H1 (cell line): ENCODE results near the gene SV2B. TPM values are rescaled to one million over a fixed set of nuclear protein-coding genes. Genes with fewer than 3 reads are reported as not detected.
A peak's percentile ranks its signal among the peaks of the same experiment; 100 is the strongest.

Experiments used
- CTCF ChIA-PET: fragments of 300-600 bp; sonication (Branson Sonifier 250); formaldehyde crosslinking; loops from one replicate; lab custom pipeline; 2021; ENCODE audit not compliant: partially characterized antibody; lab: Charles Lee
- POLR2A ChIA-PET: fragments of 300-600 bp; sonication (Branson Sonifier 250); formaldehyde crosslinking; loops from one replicate; lab custom pipeline; 2021; ENCODE audit warnings: inconsistent platforms; ENCODE audit not compliant: partially characterized antibody; lab: Charles Lee
- DNase-seq, 2 experiments: peaks; one replicate each; pipeline versions ENCODE4 v3.0.0 to v3.0.0-alpha.2; 2010 to 2022; ENCODE audit warnings: low spot score in 2 of 2, low read depth in 1 of 2, mixed read lengths in 1 of 2
- FAIRE-seq: peaks from 2 replicates; lab custom pipeline; 2011; peaks lifted over from hg19 to GRCh38; lab: Jason Lieb, UNC
- H2AFZ ChIP-seq: 2 replicates; pipeline ENCODE4 v1.8.1; 2012; ENCODE audit warnings: low read length, inconsistent platforms
- H2AK5ac ChIP-seq: 2 replicates; pipeline ENCODE4 v1.6.1; 2013; ENCODE audit warnings: low read depth, low read length
- H2BK120ac ChIP-seq: replicated peaks from 2 replicates; pipeline ENCODE3; 2013; ENCODE audit warnings: low read depth, low read length, inconsistent platforms
- H2BK12ac ChIP-seq: 2 replicates; pipeline ENCODE4 v1.6.1; 2013; ENCODE audit warnings: low read depth, low read length
- H2BK15ac ChIP-seq: 2 replicates; pipeline ENCODE4 v1.6.1; 2013; ENCODE audit warnings: low read length
- H2BK20ac ChIP-seq: 2 replicates; pipeline ENCODE4 v1.6.1; 2013; ENCODE audit warnings: low read length
- H2BK5ac ChIP-seq: 2 replicates; pipeline ENCODE4 v1.6.1; 2013; ENCODE audit warnings: low read depth, low read length
- H3K14ac ChIP-seq: 2 replicates; pipeline ENCODE4 v1.6.1; 2013; ENCODE audit warnings: inconsistent platforms; ENCODE audit not compliant: insufficient read length
- H3K18ac ChIP-seq: 2 replicates; pipeline ENCODE4 v1.6.1; 2013; ENCODE audit warnings: low read length; ENCODE audit errors: extremely low read depth
- H3K23ac ChIP-seq: 2 replicates; pipeline ENCODE4 v1.6.1; 2013; ENCODE audit warnings: inconsistent platforms; ENCODE audit not compliant: insufficient read length
- H3K23me2 ChIP-seq: 2 replicates; pipeline ENCODE4 v1.6.1; 2013; ENCODE audit warnings: low read depth, low read length
- H3K27ac ChIP-seq: 2 replicates; pipeline ENCODE4 v1.6.1; 2011; ENCODE audit warnings: low read depth, low read length, inconsistent platforms
- H3K27me3 ChIP-seq, 4 experiments: replicated peaks in 1 of 4; 1 replicate in 1 of 4; 2 replicates in 3 of 4; pipeline versions ENCODE4 v1.6.1 to v1.8.1; 2011 to 2013; ENCODE audit warnings: low read length in 3 of 4, mild to moderate bottlenecking in 3 of 4, inconsistent platforms in 2 of 4, mixed read lengths in 2 of 4, moderate library complexity in 1 of 4; ENCODE audit not compliant: control insufficient read depth in 3 of 4, insufficient read depth in 3 of 4; ENCODE audit errors: extremely low read depth in 1 of 4
- H3K36me3 ChIP-seq, 4 experiments: 2 replicates each; pipeline versions ENCODE4 v1.6.1 to v1.8.1; 2011 to 2013; ENCODE audit warnings: mild to moderate bottlenecking in 4 of 4, low read length in 3 of 4, moderate library complexity in 2 of 4, control low read depth in 1 of 4, inconsistent platforms in 1 of 4; ENCODE audit not compliant: insufficient read depth in 4 of 4, control insufficient read depth in 2 of 4
- H3K4ac ChIP-seq: replicated peaks from 2 replicates; pipeline ENCODE3; 2013; ENCODE audit warnings: low read length, low read depth, mixed read lengths, inconsistent platforms; ENCODE audit not compliant: insufficient read length
- H3K4me1 ChIP-seq, 4 experiments: replicated peaks in 1 of 4; 1 replicate in 1 of 4; 2 replicates in 3 of 4; pipeline versions ENCODE4 v1.6.1 to v1.8.1; 2011 to 2013; ENCODE audit warnings: low read length in 3 of 4, inconsistent platforms in 2 of 4, mixed read lengths in 1 of 4; ENCODE audit not compliant: insufficient read depth in 4 of 4, control insufficient read depth in 3 of 4
- H3K4me2 ChIP-seq, 2 experiments: 2 replicates each; pipeline versions ENCODE4 v1.6.1 to v1.8.1; 2011 to 2013; ENCODE audit warnings: low read depth in 2 of 2, low read length in 2 of 2, control low read depth in 1 of 2, inconsistent platforms in 1 of 2, mild to moderate bottlenecking in 1 of 2; ENCODE audit not compliant: insufficient read depth in 1 of 2
- H3K4me3 ChIP-seq, 4 experiments: fragments of 200-600, 300-600 bp in 1 of 4; sonication (generic), shearing (Covaris generic), sonication (Bioruptor Twin) in 1 of 4; 2 replicates each; pipeline versions ENCODE4 v1.5.1 to v1.8.1; 2011 to 2016; ENCODE audit warnings: low read length in 4 of 4, low read depth in 3 of 4, control low read depth in 2 of 4, inconsistent platforms in 2 of 4, mild to moderate bottlenecking in 2 of 4, mixed read lengths in 1 of 4, moderate library complexity in 1 of 4; ENCODE audit not compliant: insufficient read depth in 2 of 4; ENCODE audit errors: extremely low read depth in 1 of 4
- H3K56ac ChIP-seq: replicated peaks from 2 replicates; pipeline ENCODE3; 2013; ENCODE audit warnings: low read depth, mild to moderate bottlenecking, mixed read lengths, low read length, inconsistent platforms; ENCODE audit not compliant: insufficient read length
- H3K79me1 ChIP-seq: 2 replicates; pipeline ENCODE4 v1.6.1; 2013; ENCODE audit warnings: low read depth, low read length, control low read depth
- H3K79me2 ChIP-seq, 2 experiments: 2 replicates each; pipeline versions ENCODE4 v1.6.1 to v1.8.1; 2012 to 2013; ENCODE audit warnings: low read length in 2 of 2, mild to moderate bottlenecking in 2 of 2, inconsistent platforms in 1 of 2; ENCODE audit not compliant: insufficient read depth in 2 of 2, control insufficient read depth in 1 of 2
- H3K9ac ChIP-seq, 4 experiments: replicated peaks in 1 of 4; 1 replicate in 1 of 4; 2 replicates in 3 of 4; pipeline versions ENCODE4 v1.6.1 to v1.8.1; 2011 to 2013; ENCODE audit warnings: low read depth in 3 of 4, low read length in 3 of 4, control low read depth in 2 of 4, mild to moderate bottlenecking in 2 of 4, moderate library complexity in 2 of 4, inconsistent platforms in 1 of 4; ENCODE audit errors: extremely low read depth in 1 of 4
- H3K9me3 ChIP-seq, 2 experiments: 2 replicates each; pipeline versions ENCODE4 v1.6.1 to v1.8.1; 2012 to 2013; ENCODE audit warnings: mild to moderate bottlenecking in 2 of 2, moderate library complexity in 2 of 2, control low read depth in 1 of 2, inconsistent platforms in 1 of 2, low read depth in 1 of 2, low read length in 1 of 2, mixed read lengths in 1 of 2; ENCODE audit not compliant: insufficient read depth in 2 of 2
- H4K20me1 ChIP-seq, 2 experiments: replicated peaks in 1 of 2; 2 replicates each; pipeline versions ENCODE3 to v1.8.1; 2011 to 2013; ENCODE audit warnings: inconsistent platforms in 2 of 2, low read length in 2 of 2, mild to moderate bottlenecking in 1 of 2; ENCODE audit not compliant: insufficient read depth in 2 of 2, control insufficient read depth in 1 of 2
- H4K5ac ChIP-seq: 2 replicates; pipeline ENCODE4 v1.6.1; 2013; ENCODE audit warnings: low read length, low read depth, mixed read lengths, inconsistent platforms; ENCODE audit not compliant: insufficient read length
- H4K8ac ChIP-seq: 2 replicates; pipeline ENCODE4 v1.8.0; 2013; ENCODE audit warnings: mild to moderate bottlenecking, moderate library complexity, low read length, inconsistent platforms; ENCODE audit not compliant: insufficient read depth; ENCODE audit errors: extremely low read depth
- H4K91ac ChIP-seq: replicated peaks from 2 replicates; pipeline ENCODE3; 2013; ENCODE audit warnings: low read length, mixed read lengths, inconsistent platforms; ENCODE audit not compliant: insufficient read length
- ASH2L ChIP-seq: fragments of 200-600, 300-600 bp; sonication (generic); IDR thresholded peaks from one replicate; pipeline ENCODE4 v1.7.1; 2017; ENCODE audit warnings: low read length
- CTCF ChIP-seq, 3 experiments: IDR thresholded peaks; 1 replicate in 2 of 3; 2 replicates in 1 of 3; pipeline versions ENCODE4 v1.5.1 to v1.6.1; 2011; ENCODE audit warnings: low read length in 3 of 3, mild to moderate bottlenecking in 3 of 3, inconsistent platforms in 2 of 3, low read depth in 1 of 3, moderate library complexity in 1 of 3; ENCODE audit not compliant: insufficient read depth in 1 of 3; ENCODE audit errors: control extremely low read depth in 1 of 3
- PHF8 ChIP-seq: fragments of 200-600 bp; sonication (generic); conservative IDR thresholded peaks from 2 replicates; pipeline ENCODE4 v1.7.1; 2012; ENCODE audit warnings: low read depth, mild to moderate bottlenecking, inconsistent platforms, low read length, moderate library complexity
- RAD21 ChIP-seq, 2 experiments: IDR thresholded peaks in 1 of 2; conservative IDR thresholded peaks in 1 of 2; 2 replicates each; pipeline ENCODE4 v1.6.1; 2011; ENCODE audit warnings: low read depth in 2 of 2, low read length in 2 of 2, improper control_type of control experiment in 1 of 2, inconsistent platforms in 1 of 2, mild to moderate bottlenecking in 1 of 2, moderate library complexity in 1 of 2
- RFX5 ChIP-seq: IDR thresholded peaks from 2 replicates; pipeline ENCODE4 v1.6.1; 2011; ENCODE audit warnings: low read depth, low read length, improper control_type of control experiment, borderline replicate concordance
- WGBS, 2 experiments: shearing (Covaris generic) in 1 of 2; methylation state at CpG; one replicate each; pipeline versions ENCODE4 v1.1.6 to v1.1.7; 2013 to 2015; ENCODE audit warnings: low lambda C conversion rate in 2 of 2, mixed read lengths in 2 of 2, inconsistent platforms in 1 of 2, low coverage in 1 of 2, missing lambda C conversion rate in 1 of 2; ENCODE audit not compliant: insufficient replicate concordance in 2 of 2, insufficient coverage in 1 of 2, insufficient read length in 1 of 2; ENCODE audit errors: extremely low coverage in 1 of 2, missing lambda C conversion rate in 1 of 2; 5-methylcytosine and 5-hydroxymethylcytosine counted together
- polyA plus RNA-seq, 7 experiments: library from polyadenylated mRNA; depleted of rRNA in 3 of 7; stranded (reverse) in 5 of 7; unstranded in 2 of 7; fragments of >200 nt in 5 of 7; fragments of 200-250 nt in 2 of 7; gene quantifications; 1 replicate in 5 of 7; 2 replicates in 1 of 7; 4 replicates in 1 of 7; pipeline versions ENCODE4 v1.2.1 to v1.2.3, GENCODE V29; 2011 to 2013; ENCODE audit warnings: missing spikeins in 2 of 7, mixed read lengths in 2 of 7
- total RNA-seq: library from RNA; stranded (reverse); fragmentation: NEBNext Ultra II Directional; extraction: Animal tissue kit (Norgen Biotek cat#: 25700); gene quantifications from 2 replicates; pipeline ENCODE4 v1.2.1, GENCODE V29; 2021

Gene SV2B
- total and polyA plus RNA-seq, 2 of the 8 experiments (the other 6 are each of a cell fraction or from before 2014, with no cell fraction given): 0.09 to 0.20 TPM

- Histone ChIP-seq H3K9ac (no peak overlapping the region), H2AFZ (peak overlapping the region; percentile 97), H2BK20ac (no peak overlapping the region), H3K4me1 (peaks cover 0 to 3% (median 0%) of the 10 kb centered on the region in 4 experiments; a peak in 1 of 7 replicates), H3K56ac (no peak overlapping the region), H2BK15ac (no peak overlapping the region), H2AK5ac (no peak overlapping the region), H3K23ac (no peak overlapping the region), H3K14ac (no peak overlapping the region), H3K4me3 (no peak overlapping the region), H4K91ac (no peak overlapping the region), H4K5ac (no peak overlapping the region), H2BK120ac (no peak overlapping the region), H2BK12ac (peak overlapping the region; percentile 78; the same call in 1 of the 2 replicates), H3K4me2 (no peak overlapping the region), H3K27me3 (no peaks in the 10 kb centered on the region), H3K79me1 (no peaks in the 10 kb centered on the region), H3K9me3 (0 out of 4 replicates have a peak, but pooled peaks cover 0 to 2% of the 10 kb centered on the region in 2 experiments), H4K20me1 (no peaks in the 10 kb centered on the region), H3K4ac (no peak overlapping the region), H3K79me2 (no peaks in the 10 kb centered on the region), H3K18ac (peak overlapping the region; percentile 65; the same call in 1 of the 2 replicates), H3K23me2 (no peaks in the 10 kb centered on the region; the same call in 1 of the 2 replicates), H3K36me3 (no peaks in the 10 kb centered on the region), H3K27ac (no peak overlapping the region), H2BK5ac (no peak overlapping the region), H4K8ac (no peak overlapping the region)
- ChIA-PET POLR2A (interaction anchor here (1.1 to 2.0 kb wide), 2 partner anchors 42 to 112 kb away, joined by 3 to 5 read pairs; partner anchors contain the start of gene SV2B), CTCF (interaction anchor here (0.6 to 3.7 kb wide), 16 partner anchors 9 to 105 kb away, joined by 3 to 30 read pairs (median 4); no protein-coding TSS in a partner anchor)
- no peak for TF ChIP-seq PHF8
- TF ChIP-seq ASH2L: no peak
- TF ChIP-seq RAD21 (IDR thresholded peaks at IDR 0.05 in 1 of 2, conservative IDR thresholded peaks at IDR 0.05 in 1 of 2; ENCODE audit: low read depth in 2 of 2, low read length in 2 of 2): peak; percentile 27 to 47; a peak in 3 of 4 replicates
- TF ChIP-seq RFX5: no peak
- peak in 2 of 3 experiments; percentile 44 to 62; a peak in 2 of 4 replicates for TF ChIP-seq CTCF (IDR thresholded peaks at IDR 0.05; ENCODE audit: control extremely low read depth in 1 of 3, insufficient read depth in 1 of 3, low read depth in 1 of 3, low read length in 3 of 3)
- WGBS, 2 experiments: 79% methylated on average over 1 of the region's 1 CpG; no CpG with 5 or more reads in 1 of the 2 experiments
- DNase-seq (no peak), FAIRE-seq (peak; percentile 81)
These were observed 42.2 kb downstream of the SV2B start for GRCh38 chr15:91142106-91142744.
